Measurements from ENCODE around the gene SCN1B.

GRCh38 chr19:35022460-35022859, 7.8 kb upstream of the SCN1B start:
- TF ChIP-seq, protein P1, sequence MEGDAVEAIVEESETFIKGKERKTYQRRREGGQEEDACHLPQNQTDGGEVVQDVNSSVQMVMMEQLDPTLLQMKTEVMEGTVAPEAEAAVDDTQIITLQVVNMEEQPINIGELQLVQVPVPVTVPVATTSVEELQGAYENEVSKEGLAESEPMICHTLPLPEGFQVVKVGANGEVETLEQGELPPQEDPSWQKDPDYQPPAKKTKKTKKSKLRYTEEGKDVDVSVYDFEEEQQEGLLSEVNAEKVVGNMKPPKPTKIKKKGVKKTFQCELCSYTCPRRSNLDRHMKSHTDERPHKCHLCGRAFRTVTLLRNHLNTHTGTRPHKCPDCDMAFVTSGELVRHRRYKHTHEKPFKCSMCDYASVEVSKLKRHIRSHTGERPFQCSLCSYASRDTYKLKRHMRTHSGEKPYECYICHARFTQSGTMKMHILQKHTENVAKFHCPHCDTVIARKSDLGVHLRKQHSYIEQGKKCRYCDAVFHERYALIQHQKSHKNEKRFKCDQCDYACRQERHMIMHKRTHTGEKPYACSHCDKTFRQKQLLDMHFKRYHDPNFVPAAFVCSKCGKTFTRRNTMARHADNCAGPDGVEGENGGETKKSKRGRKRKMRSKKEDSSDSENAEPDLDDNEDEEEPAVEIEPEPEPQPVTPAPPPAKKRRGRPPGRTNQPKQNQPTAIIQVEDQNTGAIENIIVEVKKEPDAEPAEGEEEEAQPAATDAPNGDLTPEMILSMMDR (IDR thresholded peaks at IDR 0.05): no peak
- no peak for TF ChIP-seq POLR2A (IDR thresholded peaks at IDR 0.05)
